Naive thymus-derived CD4-positive, alpha-beta T cell (primary cell): ENCODE data around the gene ARHGEF26. TPM values are rescaled to one million over a fixed set of nuclear protein-coding genes. Genes with fewer than 3 reads are reported as not detected.

Source experiments
- ATAC-seq: fragments of 150-1000 bp; cut with Tn5 transposase; 2 replicates; pipeline ENCODE4 v1.10.0; 2021; ENCODE audit warnings: mild to moderate bottlenecking, moderate library complexity
- CTCF ChIA-PET: fragments of 350-600 bp; sonication (Branson Sonifier 250); formaldehyde crosslinking; loops from one replicate; lab custom pipeline; 2021; ENCODE audit warnings: antibody characterized with exemption; lab: Charles Lee
- POLR2A ChIA-PET: fragments of 350-600 bp; sonication (Branson Sonifier 250); formaldehyde crosslinking; loops from one replicate; lab custom pipeline; 2021; ENCODE audit warnings: antibody characterized with exemption, inconsistent platforms; lab: Charles Lee
- DNase-seq, 9 donors: peaks; one replicate each; pipeline versions ENCODE4 v3.0.0 to v3.0.0-alpha.2; 2020 to 2022; ENCODE audit warnings: mixed read lengths in 1 of 9
- H3K27ac ChIP-seq: one replicate; pipeline ENCODE4 v1.7.0; 2013; ENCODE audit warnings: mild to moderate bottlenecking, low read depth, low read length, moderate library complexity
- H3K27me3 ChIP-seq, 2 donors: one replicate each; pipeline ENCODE4 v1.7.0; 2013; ENCODE audit warnings: low read length in 2 of 2, mild to moderate bottlenecking in 2 of 2, moderate library complexity in 2 of 2; ENCODE audit not compliant: control insufficient read depth in 2 of 2, insufficient read depth in 2 of 2
- H3K36me3 ChIP-seq, 3 experiments: 1 replicate in 2 of 3; 2 replicates in 1 of 3; pipeline ENCODE4 v1.7.0; 2013; ENCODE audit warnings: low read length in 3 of 3, mild to moderate bottlenecking in 3 of 3, moderate library complexity in 1 of 3; ENCODE audit not compliant: insufficient read depth in 3 of 3, control insufficient read depth in 2 of 3
- H3K4me1 ChIP-seq, 2 donors: one replicate each; pipeline ENCODE4 v1.7.0; 2013; ENCODE audit warnings: low read length in 2 of 2, mild to moderate bottlenecking in 2 of 2, moderate library complexity in 1 of 2; ENCODE audit not compliant: control insufficient read depth in 2 of 2, insufficient read depth in 2 of 2
- H3K4me3 ChIP-seq: 2 replicates; pipeline ENCODE4 v1.7.0; 2013; ENCODE audit warnings: mild to moderate bottlenecking, low read length
- H3K9me3 ChIP-seq, 3 experiments: 1 replicate in 2 of 3; 2 replicates in 1 of 3; pipeline ENCODE4 v1.7.0; 2013; ENCODE audit warnings: low read length in 3 of 3; ENCODE audit not compliant: control insufficient read depth in 2 of 3
- H3K27ac Mint-ChIP-seq, 9 donors: one replicate each; pipeline ENCODE4 v1.8.0; 2020 to 2022; ENCODE audit warnings: mixed read lengths in 9 of 9, mild to moderate bottlenecking in 8 of 9, moderate library complexity in 5 of 9, inconsistent platforms in 2 of 9
- H3K27me3 Mint-ChIP-seq, 5 donors: one replicate each; pipeline ENCODE4 v1.8.0; 2021 to 2022; ENCODE audit warnings: mixed read lengths in 5 of 5, mild to moderate bottlenecking in 1 of 5
- H3K36me3 Mint-ChIP-seq, 5 donors: one replicate each; pipeline ENCODE4 v1.8.0; 2020 to 2022; ENCODE audit warnings: mixed read lengths in 5 of 5, mild to moderate bottlenecking in 3 of 5, inconsistent platforms in 1 of 5
- H3K4me1 Mint-ChIP-seq, 7 donors: one replicate each; pipeline ENCODE4 v1.8.0; 2020 to 2022; ENCODE audit warnings: mixed read lengths in 7 of 7, mild to moderate bottlenecking in 3 of 7, inconsistent platforms in 1 of 7
- H3K4me3 Mint-ChIP-seq, 10 donors: one replicate each; pipeline ENCODE4 v1.8.0; 2020 to 2022; ENCODE audit warnings: mild to moderate bottlenecking in 10 of 10, mixed read lengths in 10 of 10, moderate library complexity in 6 of 10, inconsistent platforms in 2 of 10
- H3K9me3 Mint-ChIP-seq, 11 donors: one replicate each; pipeline ENCODE4 v1.8.0; 2020 to 2022; ENCODE audit warnings: mixed read lengths in 11 of 11, mild to moderate bottlenecking in 4 of 11, inconsistent platforms in 1 of 11, moderate library complexity in 1 of 11
- intact Hi-C, 2 donors: fragments of 100-400 bp; cut with micrococcal nuclease; formaldehyde crosslinking; loops; one replicate each; pipeline ENCODE4 v1.15.1; 2023
- polyA plus RNA-seq, 2 donors: library from polyadenylated mRNA; unstranded; fragments of 300-500 nt; fragmentation: Illumina TruSeq; gene quantifications; one replicate each; pipeline ENCODE4 v1.2.3, GENCODE V29; 2021
- total RNA-seq, 6 experiments: library from RNA in 5 of 6; stranded (reverse) in 5 of 6; gene quantifications; 1 replicate in 5 of 6; 2 replicates in 1 of 6; pipeline ENCODE4 v1.2.3 and lab custom pipeline; 2021 to 2026

ARHGEF26 gene
- total and polyA plus RNA-seq, 7 experiments from 2014 or later: 0.08 to 0.35 (median 0.12) TPM; not detected in 3

DNA sequence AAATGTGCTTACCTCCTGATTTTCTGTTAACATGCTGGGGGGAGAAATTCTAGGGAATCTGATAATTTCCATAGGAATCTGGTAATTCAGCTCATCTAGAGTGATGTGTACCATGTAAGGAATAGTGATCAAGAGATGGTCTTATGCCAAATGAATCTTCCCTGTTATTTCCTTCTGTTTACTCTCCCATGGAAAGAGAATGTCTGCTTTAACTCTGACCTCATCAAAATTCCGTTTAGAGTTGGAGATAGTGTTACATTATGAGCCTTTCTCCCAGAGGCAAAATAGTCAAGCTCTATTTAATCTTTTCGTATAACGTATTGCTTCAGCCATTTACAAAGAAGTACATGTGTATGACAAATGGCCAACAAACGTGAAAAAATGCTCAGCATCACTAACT lies 76.6 kb downstream of the ARHGEF26 start:
- no peak overlapping the region for H3K27ac Mint-ChIP-seq
- H3K9me3 Mint-ChIP-seq: peaks cover 0 to 6% (median 0%) of the 10 kb centered on the region in 11 donors
- peaks cover 0 to 2% (median 0%) of the 10 kb centered on the region in 7 donors for H3K4me1 Mint-ChIP-seq
- ChIA-PET POLR2A (no interaction called here), CTCF (no interaction called here)
- Histone ChIP-seq H3K27me3 (no peaks in the 10 kb centered on the region), H3K4me1 (no peaks in the 10 kb centered on the region), H3K36me3 (no peaks in the 10 kb centered on the region), H3K27ac (no peak overlapping the region), H3K9me3 (peaks cover 0 to 4% (median 0%) of the 10 kb centered on the region in 3 experiments), H3K4me3 (no peak overlapping the region)
- peaks cover 0 to 4% (median 0%) of the 10 kb centered on the region in 5 donors for H3K36me3 Mint-ChIP-seq
- ATAC-seq (no peak), DNase-seq (no peak)
- H3K4me3 Mint-ChIP-seq: no peak overlapping the region
- intact Hi-C loops: no loop called here
- peaks cover 0 to 22% (median 8%) of the 10 kb centered on the region in 5 donors for H3K27me3 Mint-ChIP-seq

DNA sequence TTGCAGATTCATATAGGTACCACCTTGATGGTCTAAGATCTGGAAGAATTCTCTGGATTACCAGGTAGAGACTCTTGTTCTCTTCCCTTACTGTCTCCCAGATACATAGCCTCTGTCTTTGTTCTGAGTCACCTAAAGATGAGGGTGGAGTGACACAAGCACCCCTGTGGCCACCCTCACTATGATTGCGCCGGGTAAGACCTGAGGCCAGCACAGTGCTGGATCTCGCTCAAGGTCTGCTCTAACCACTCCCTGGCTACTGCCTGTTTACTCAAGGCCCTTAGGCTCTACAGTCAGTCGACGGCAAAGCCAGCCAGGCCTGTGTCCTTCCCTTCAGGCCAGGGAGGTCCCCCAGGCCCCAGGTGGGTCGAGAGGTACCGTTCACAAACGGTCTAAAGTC lies 88.3 kb downstream of the ARHGEF26 start:
- DNase-seq: no peak
- Mint-ChIP-seq H3K4me3 (no peak overlapping the region), H3K27me3 (peaks cover 0 to 39% (median 27%) of the 10 kb centered on the region in 5 donors), H3K27ac (no peak overlapping the region), H3K36me3 (peaks cover 0 to 5% (median 0%) of the 10 kb centered on the region in 5 donors), H3K4me1 (no peaks in the 10 kb centered on the region), H3K9me3 (peaks cover 0 to 22% (median 3%) of the 10 kb centered on the region in 11 donors)
- Histone ChIP-seq H3K4me1 (no peaks in the 10 kb centered on the region), H3K9me3 (peaks cover 0 to 3% (median 0%) of the 10 kb centered on the region in 3 experiments), H3K4me3 (no peak overlapping the region), H3K27me3 (no peaks in the 10 kb centered on the region), H3K27ac (no peak overlapping the region), H3K36me3 (no peaks in the 10 kb centered on the region)
- ATAC-seq: no peak
- intact Hi-C loops: no loop called here
- ChIA-PET CTCF (no interaction called here), POLR2A (no interaction called here)

DNA sequence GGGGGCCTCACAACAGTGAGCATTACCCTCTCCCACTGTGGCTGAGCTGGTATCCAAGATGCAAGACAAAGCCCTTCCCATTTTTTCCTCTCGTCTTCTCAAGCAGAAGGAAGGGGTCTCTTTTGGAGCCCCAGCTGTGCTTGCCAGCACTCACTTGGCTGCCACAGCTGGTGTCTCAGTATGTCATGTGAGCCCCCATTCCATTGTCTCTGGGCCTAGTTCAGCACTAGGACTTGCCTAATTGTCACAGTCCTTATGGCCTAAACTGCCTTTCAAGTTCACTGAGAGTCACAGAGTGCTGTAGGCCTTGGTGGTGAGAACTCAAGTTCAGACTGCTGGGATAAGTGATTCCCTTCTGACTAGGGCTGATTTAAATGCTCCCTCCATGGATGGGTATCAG lies 89.8 kb downstream of the ARHGEF26 start:
- H3K4me3 Mint-ChIP-seq: no peak overlapping the region

DNA sequence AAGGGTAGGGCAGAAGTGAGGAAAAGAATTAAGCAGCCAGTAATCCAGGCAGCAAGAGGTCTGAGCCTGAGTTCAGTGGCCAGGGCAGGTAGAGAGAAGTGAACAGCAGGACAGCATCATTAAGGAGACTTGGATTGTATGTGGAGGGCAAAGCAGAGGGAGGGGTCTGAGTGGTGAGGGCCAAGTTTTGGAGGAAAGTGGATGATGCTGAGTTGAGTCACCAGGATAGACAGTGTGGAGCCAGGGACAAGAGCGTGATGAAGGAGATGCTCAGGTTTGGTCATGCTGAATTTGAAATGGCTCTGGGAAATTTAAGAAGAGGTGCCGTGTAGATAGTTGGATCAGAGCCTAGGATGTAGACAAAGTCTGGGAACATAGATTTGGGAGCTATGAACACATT lies 93.1 kb downstream of the ARHGEF26 start:
- H3K9me3 Mint-ChIP-seq: peaks cover 0 to 2% (median 0%) of the 10 kb centered on the region in 11 donors
- Histone ChIP-seq H3K36me3 (no peaks in the 10 kb centered on the region), H3K27me3 (no peaks in the 10 kb centered on the region), H3K4me3 (no peak overlapping the region), H3K4me1 (no peaks in the 10 kb centered on the region), H3K27ac (no peak overlapping the region), H3K9me3 (no peaks in the 10 kb centered on the region)
- DNase-seq (no peak), ATAC-seq (no peak)
- H3K4me1 Mint-ChIP-seq: no peaks in the 10 kb centered on the region
- no peak overlapping the region for H3K4me3 Mint-ChIP-seq
- H3K27ac Mint-ChIP-seq: no peak overlapping the region
- peaks cover 0 to 18% (median 0%) of the 10 kb centered on the region in 5 donors for H3K27me3 Mint-ChIP-seq
- CTCF ChIA-PET: no interaction called here
- POLR2A ChIA-PET: no interaction called here
- intact Hi-C loops: no loop called here
- no peaks in the 10 kb centered on the region for H3K36me3 Mint-ChIP-seq

More for the DNA sequence above, 89.8 kb downstream of the ARHGEF26 start:
- Mint-ChIP-seq H3K4me1 (no peaks in the 10 kb centered on the region), H3K36me3 (no peaks in the 10 kb centered on the region), H3K27me3 (peaks cover 0 to 26% (median 16%) of the 10 kb centered on the region in 5 donors), H3K27ac (no peak overlapping the region), H3K9me3 (peaks cover 0 to 11% (median 0%) of the 10 kb centered on the region in 11 donors)
- ChIA-PET CTCF (no interaction called here), POLR2A (no interaction called here)
- no peak overlapping the region for H3K4me3 ChIP-seq
- H3K27ac ChIP-seq: no peak overlapping the region
- no peaks in the 10 kb centered on the region for H3K9me3 ChIP-seq
- no peaks in the 10 kb centered on the region for H3K36me3 ChIP-seq
- intact Hi-C loops: no loop called here
- H3K4me1 ChIP-seq: no peaks in the 10 kb centered on the region
- DNase-seq: no peak
- no peak for ATAC-seq
- H3K27me3 ChIP-seq: no peaks in the 10 kb centered on the region

DNA sequence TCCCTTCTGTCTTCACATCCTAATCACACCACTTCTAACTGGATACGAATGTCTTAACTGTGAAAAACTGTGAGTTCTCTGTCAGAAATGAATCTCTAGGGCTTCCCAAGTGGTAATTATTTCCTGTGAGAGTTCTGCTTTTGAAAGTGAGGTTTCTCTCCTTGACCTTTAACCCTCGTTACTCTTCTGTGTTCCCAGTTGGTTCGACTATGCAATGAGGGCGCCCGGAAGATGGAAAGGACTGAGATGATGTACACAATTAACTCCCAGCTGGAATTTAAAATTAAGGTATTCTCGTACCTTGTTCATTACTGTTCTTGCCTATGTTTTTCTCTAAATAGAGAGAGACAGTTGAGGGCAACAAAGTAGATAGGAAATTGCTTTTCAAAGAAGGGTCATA lies 96.5 kb downstream of the ARHGEF26 start:
- ChIA-PET CTCF (no interaction called here), POLR2A (no interaction called here)
- Histone ChIP-seq H3K4me1 (no peaks in the 10 kb centered on the region), H3K36me3 (no peaks in the 10 kb centered on the region), H3K4me3 (no peak overlapping the region), H3K27me3 (no peaks in the 10 kb centered on the region), H3K27ac (no peak overlapping the region), H3K9me3 (no peaks in the 10 kb centered on the region)
- intact Hi-C loops: no loop called here
- ATAC-seq: no peak
- H3K27ac Mint-ChIP-seq: no peak overlapping the region
- H3K4me1 Mint-ChIP-seq: no peaks in the 10 kb centered on the region
- H3K27me3 Mint-ChIP-seq: peaks cover 0 to 11% (median 2%) of the 10 kb centered on the region in 5 donors
- peaks cover 0 to 2% (median 0%) of the 10 kb centered on the region in 11 donors for H3K9me3 Mint-ChIP-seq
- no peak for DNase-seq
- no peak overlapping the region for H3K4me3 Mint-ChIP-seq
- H3K36me3 Mint-ChIP-seq: no peaks in the 10 kb centered on the region

DNA sequence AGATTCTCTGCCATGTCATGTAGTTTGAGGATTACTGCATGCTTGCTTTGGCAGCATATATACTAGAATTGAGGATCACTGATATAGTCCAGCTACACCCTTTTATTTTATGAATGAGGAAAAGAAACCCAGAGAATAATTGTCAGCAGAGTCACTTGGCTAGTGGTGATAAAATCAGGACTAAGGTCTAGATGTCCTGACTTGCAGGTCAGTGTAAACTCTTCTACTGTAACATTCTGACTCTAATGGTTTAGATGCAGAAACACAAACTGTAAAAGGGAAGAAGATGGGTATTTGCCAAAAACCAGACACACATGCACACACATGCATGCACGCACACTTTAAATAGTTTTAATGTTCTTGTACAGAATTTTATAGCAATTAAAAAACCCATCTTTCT lies 97.5 kb downstream of the ARHGEF26 start:
- no peaks in the 10 kb centered on the region for H3K36me3 Mint-ChIP-seq
- intact Hi-C loops: no loop called here

DNA sequence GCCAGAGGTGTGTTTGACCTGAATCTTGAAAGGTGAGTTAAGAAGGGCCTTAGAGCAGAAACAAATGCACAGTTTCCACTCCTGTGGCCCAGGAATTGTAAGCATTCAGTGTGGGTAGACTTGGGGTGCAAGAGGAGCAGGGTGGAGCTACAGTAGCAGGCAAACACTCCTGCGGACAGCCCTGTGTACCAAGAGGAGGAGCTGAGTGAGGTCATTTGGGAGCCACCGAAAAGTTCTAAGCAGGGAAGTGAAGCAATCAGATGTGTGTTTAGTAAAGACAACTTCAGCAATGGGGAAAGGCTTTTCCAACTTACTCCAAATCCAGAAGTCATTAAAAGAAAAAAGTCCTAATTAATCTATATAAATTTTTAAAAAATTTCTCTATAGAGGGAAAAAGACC lies 99.3 kb downstream of the ARHGEF26 start:
- Histone ChIP-seq H3K36me3 (no peaks in the 10 kb centered on the region), H3K27me3 (no peaks in the 10 kb centered on the region), H3K4me1 (no peaks in the 10 kb centered on the region), H3K27ac (no peak overlapping the region), H3K9me3 (no peaks in the 10 kb centered on the region), H3K4me3 (no peak overlapping the region)
- ATAC-seq: no peak
- CTCF ChIA-PET: no interaction called here
- Mint-ChIP-seq H3K9me3 (peaks cover 0 to 2% (median 0%) of the 10 kb centered on the region in 11 donors), H3K4me3 (no peak overlapping the region), H3K36me3 (no peaks in the 10 kb centered on the region), H3K27ac (no peak overlapping the region), H3K4me1 (no peaks in the 10 kb centered on the region), H3K27me3 (peaks cover 0 to 4% (median 0%) of the 10 kb centered on the region in 5 donors)
- DNase-seq: no peak
- intact Hi-C loops: loop anchor here in 1 of 2 donors (10.0 kb wide), 1 partner anchor 1074 kb away; the partner anchor contains the start of gene STRIT1
- POLR2A ChIA-PET: no interaction called here

More for the DNA sequence above, 97.5 kb downstream of the ARHGEF26 start:
- ATAC-seq (no peak), DNase-seq (no peak)
- H3K9me3 ChIP-seq: no peaks in the 10 kb centered on the region
- Mint-ChIP-seq H3K9me3 (peaks cover 0 to 2% (median 0%) of the 10 kb centered on the region in 11 donors), H3K27me3 (peaks cover 0 to 9% (median 4%) of the 10 kb centered on the region in 5 donors), H3K4me1 (no peaks in the 10 kb centered on the region), H3K4me3 (no peak overlapping the region), H3K27ac (no peak overlapping the region)
- no peaks in the 10 kb centered on the region for H3K27me3 ChIP-seq
- H3K36me3 ChIP-seq: no peaks in the 10 kb centered on the region
- H3K27ac ChIP-seq: no peak overlapping the region
- H3K4me1 ChIP-seq: no peaks in the 10 kb centered on the region
- ChIA-PET CTCF (no interaction called here), POLR2A (no interaction called here)
- no peak overlapping the region for H3K4me3 ChIP-seq
